ENCODE measurements around the gene CHST15.

CHST15 gene

GRCh38 chr10:124081547-124082140, 11.8 kb downstream of the CHST15 start:
- no peak for DNase-seq (ENCODE audit: low read depth)

GRCh38 chr10:124079864-124080263, 13.5 kb downstream of the CHST15 start:
- DNase-seq (ENCODE audit: low read depth) = no peak

GRCh38 chr10:124078714-124079113, 14.7 kb downstream of the CHST15 start:
- no peak for DNase-seq (ENCODE audit: low read depth)

- no peak for DNase-seq (ENCODE audit: low read depth)
Observed at GRCh38 chr10:124078028-124078427, 15.4 kb downstream of the CHST15 start.

GRCh38 chr10:124077208-124077993, 16.0 kb downstream of the CHST15 start:
- DNase-seq (ENCODE audit: low read depth) = no peak

- DNase-seq (ENCODE audit: low read depth) = no peak
Observed at GRCh38 chr10:124076148-124076733, 17.2 kb downstream of the CHST15 start.

- DNase-seq (ENCODE audit: low read depth) = no peak
Observed at GRCh38 chr10:124075231-124075955, 18.0 kb downstream of the CHST15 start.

- DNase-seq (ENCODE audit: low read depth) = no peak
Observed at GRCh38 chr10:124074501-124075109, 18.8 kb downstream of the CHST15 start.

GRCh38 chr10:124073978-124074377, 19.4 kb downstream of the CHST15 start:
- no peak for DNase-seq (ENCODE audit: low read depth)

GRCh38 chr10:124072541-124072940, 20.9 kb downstream of the CHST15 start:
- no peak for DNase-seq (ENCODE audit: low read depth)

- no peak for DNase-seq (ENCODE audit: low read depth)
Observed at GRCh38 chr10:124072106-124072505, 21.3 kb downstream of the CHST15 start.

- DNase-seq (ENCODE audit: low read depth) = no peak
Observed at GRCh38 chr10:124071141-124071540, 22.3 kb downstream of the CHST15 start.

- DNase-seq (ENCODE audit: low read depth) = no peak
Observed at GRCh38 chr10:124070666-124071065, 22.7 kb downstream of the CHST15 start.

GRCh38 chr10:124069341-124070264, 23.8 kb downstream of the CHST15 start:
- no peak for DNase-seq (ENCODE audit: low read depth)

- no peak for DNase-seq (ENCODE audit: low read depth)
Observed at GRCh38 chr10:124068929-124069328, 24.5 kb downstream of the CHST15 start.

- DNase-seq (ENCODE audit: low read depth) = no peak
Observed at GRCh38 chr10:124067825-124068400, 25.5 kb downstream of the CHST15 start.

- DNase-seq (ENCODE audit: low read depth) = no peak
Observed at GRCh38 chr10:124066781-124067714, 26.4 kb downstream of the CHST15 start.

- DNase-seq (ENCODE audit: low read depth) = no peak
Observed at GRCh38 chr10:124066126-124066700, 27.2 kb downstream of the CHST15 start.
